Measurements from ENCODE around the gene NBPF3.

- TF ChIP-seq CTCF (conservative IDR thresholded peaks at IDR 0.05; ENCODE audit: low read length): no peak
- TF ChIP-seq EZH2phosphoT487 (IDR thresholded peaks at IDR 0.05; ENCODE audit: borderline replicate concordance, low read depth, low read length): no peak
Measured at GRCh38 chr1:21530368-21531016, 90.6 kb downstream of the NBPF3 start.

All from OCI-LY7 (cell line).